A673 (cell line): Measurements from ENCODE around the gene MXRA7. TPM values are rescaled to one million over a fixed set of nuclear protein-coding genes. Genes with fewer than 3 reads are reported as not detected.
"Not testable (repeated sequence)": the region's sequence is repeated elsewhere in the genome, so short reads cannot be mapped to it uniquely, and the experiment has no call there.

Experiments
- BruUV-seq: library from RNA; stranded (reverse); fragments of 400-500 nt; replicated peaks from 2 replicates; lab custom pipeline; 2021; lab: Mats Ljungman, UMichigan
- CTCF ChIA-PET: fragments of 300-600 bp; sonication (Branson Sonifier 250); formaldehyde crosslinking; loops from one replicate; lab custom pipeline; 2022; ENCODE audit warnings: antibody characterized with exemption; lab: Charles Lee
- POLR2A ChIA-PET: fragments of 300-600 bp; sonication (Branson Sonifier 250); formaldehyde crosslinking; loops from one replicate; lab custom pipeline; 2022; ENCODE audit warnings: antibody characterized with exemption; ENCODE audit not compliant: low non-redundant PET; lab: Charles Lee
- DNase-seq: peaks from one replicate; pipeline ENCODE4 v3.0.0-alpha.2; 2015; ENCODE audit warnings: low spot score
- H3K27ac ChIP-seq: fragments of 200-600 bp; sonication (generic); 2 replicates; pipeline ENCODE4 v1.5.1; 2016; ENCODE audit warnings: mixed run types, low read depth, mild to moderate bottlenecking, mixed read lengths, antibody characterized with exemption, low read length; ENCODE audit not compliant: poor library complexity, severe bottlenecking
- H3K27me3 ChIP-seq: fragments of 200-600 bp; sonication (generic); replicated peaks from 2 replicates; pipeline ENCODE4 v1.6.1; 2017; ENCODE audit warnings: mixed run types, low read depth, mild to moderate bottlenecking, mixed read lengths, antibody characterized with exemption, low read length; ENCODE audit not compliant: insufficient read depth, poor library complexity
- H3K36me3 ChIP-seq: fragments of 200-600 bp; sonication (generic); 2 replicates; pipeline ENCODE4 v1.6.1; 2016; ENCODE audit warnings: mixed run types, mild to moderate bottlenecking, mixed read lengths, antibody characterized with exemption, low read length; ENCODE audit not compliant: insufficient read depth, poor library complexity, severe bottlenecking
- H3K4me1 ChIP-seq: fragments of 200-600 bp; sonication (generic); 2 replicates; pipeline ENCODE4 v1.6.1; 2017; ENCODE audit warnings: mixed run types, mild to moderate bottlenecking, mixed read lengths, antibody characterized with exemption, low read length; ENCODE audit not compliant: insufficient read depth, poor library complexity, severe bottlenecking
- H3K4me3 ChIP-seq: fragments of 200-600 bp; sonication (generic); 2 replicates; pipeline ENCODE4 v1.5.1; 2016; ENCODE audit warnings: low read depth, mixed run types, mild to moderate bottlenecking, mixed read lengths, low read length; ENCODE audit not compliant: poor library complexity, severe bottlenecking
- H3K9me3 ChIP-seq: fragments of 200-600 bp; sonication (generic); 2 replicates; pipeline ENCODE4 v1.6.1; 2016; ENCODE audit warnings: mixed run types, low read depth, mild to moderate bottlenecking, mixed read lengths, antibody characterized with exemption, low read length; ENCODE audit not compliant: poor library complexity, severe bottlenecking
- EZH2 ChIP-seq: fragments of 200-600 bp; sonication (generic); IDR thresholded peaks from 2 replicates; pipeline ENCODE4 v1.6.1; 2017; ENCODE audit warnings: borderline replicate concordance, low read depth, mild to moderate bottlenecking, mixed read lengths, antibody characterized with exemption, low read length; ENCODE audit not compliant: poor library complexity, severe bottlenecking
- intact Hi-C: fragments of 100-400 bp; cut with micrococcal nuclease; formaldehyde crosslinking; loops from one replicate; pipeline ENCODE4 v1.10.0; 2022; ENCODE audit not compliant: unreplicated experiment
- total RNA-seq: library from RNA; stranded (reverse); gene quantifications from 2 replicates; pipeline ENCODE4 v1.2.3, GENCODE V29; 2021
- TF ChIP-seq, protein P1 (sequence below): fragments of 300-800, 200-600 bp; sonication (generic); conservative IDR thresholded peaks from 2 replicates; pipeline ENCODE4 v1.5.1; 2017; ENCODE audit warnings: low read depth, mild to moderate bottlenecking, antibody characterized with exemption, low read length, moderate library complexity, mixed read lengths

The MXRA7 gene
- total RNA-seq, 1 experiment from 2014 or later: 61.5 TPM

GRCh38 chr17:76734080-76734840 is 23.5 kb upstream of the MXRA7 start:
- POLR2A ChIA-PET: no interaction called here
- peaks cover 65% of the 10 kb centered on the region for H3K36me3 ChIP-seq
- intact Hi-C loops: no loop called here
- CTCF ChIA-PET: no interaction called here
- no peak for TF ChIP-seq EZH2
- TF ChIP-seq, protein P1, sequence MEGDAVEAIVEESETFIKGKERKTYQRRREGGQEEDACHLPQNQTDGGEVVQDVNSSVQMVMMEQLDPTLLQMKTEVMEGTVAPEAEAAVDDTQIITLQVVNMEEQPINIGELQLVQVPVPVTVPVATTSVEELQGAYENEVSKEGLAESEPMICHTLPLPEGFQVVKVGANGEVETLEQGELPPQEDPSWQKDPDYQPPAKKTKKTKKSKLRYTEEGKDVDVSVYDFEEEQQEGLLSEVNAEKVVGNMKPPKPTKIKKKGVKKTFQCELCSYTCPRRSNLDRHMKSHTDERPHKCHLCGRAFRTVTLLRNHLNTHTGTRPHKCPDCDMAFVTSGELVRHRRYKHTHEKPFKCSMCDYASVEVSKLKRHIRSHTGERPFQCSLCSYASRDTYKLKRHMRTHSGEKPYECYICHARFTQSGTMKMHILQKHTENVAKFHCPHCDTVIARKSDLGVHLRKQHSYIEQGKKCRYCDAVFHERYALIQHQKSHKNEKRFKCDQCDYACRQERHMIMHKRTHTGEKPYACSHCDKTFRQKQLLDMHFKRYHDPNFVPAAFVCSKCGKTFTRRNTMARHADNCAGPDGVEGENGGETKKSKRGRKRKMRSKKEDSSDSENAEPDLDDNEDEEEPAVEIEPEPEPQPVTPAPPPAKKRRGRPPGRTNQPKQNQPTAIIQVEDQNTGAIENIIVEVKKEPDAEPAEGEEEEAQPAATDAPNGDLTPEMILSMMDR: no peak
- no TSS peak for BruUV-seq
- peaks cover 12% of the 10 kb centered on the region for H3K4me1 ChIP-seq
- peak overlapping the region; percentile 98 for H3K27ac ChIP-seq
- DNase-seq: peak; percentile 39
- peak overlapping the region; percentile 77 for H3K4me3 ChIP-seq
- H3K9me3 ChIP-seq: no peaks in the 10 kb centered on the region
- no peaks in the 10 kb centered on the region for H3K27me3 ChIP-seq

DNA sequence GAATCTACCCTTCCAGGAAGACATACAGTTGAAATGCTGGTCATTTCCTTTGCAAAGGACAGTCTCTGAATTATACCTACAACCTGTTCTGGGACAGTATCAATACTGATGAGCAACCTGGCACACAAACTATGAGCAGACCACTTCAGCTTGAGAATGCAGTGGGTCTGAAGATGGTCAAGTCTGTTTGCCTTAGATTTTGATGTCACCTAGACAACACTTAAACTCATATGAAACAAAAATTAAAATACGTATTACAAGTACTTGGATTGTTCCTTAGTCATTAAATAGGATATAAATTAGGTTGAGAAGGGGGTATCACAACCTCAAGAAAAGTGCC is 22.8 kb upstream of the MXRA7 start:
- Histone ChIP-seq H3K27me3 (no peaks in the 10 kb centered on the region), H3K4me3 (peak overlapping the region; percentile 77), H3K27ac (peak overlapping the region; percentile 98), H3K9me3 (no peaks in the 10 kb centered on the region), H3K4me1 (peaks cover 12% of the 10 kb centered on the region), H3K36me3 (peaks cover 65% of the 10 kb centered on the region)
- no peak for TF ChIP-seq EZH2
- TF ChIP-seq, protein P1: no peak
- no TSS peak for BruUV-seq
- intact Hi-C loops: no loop called here
- POLR2A ChIA-PET: no interaction called here
- DNase-seq: no peak
- CTCF ChIA-PET: no interaction called here

DNA sequence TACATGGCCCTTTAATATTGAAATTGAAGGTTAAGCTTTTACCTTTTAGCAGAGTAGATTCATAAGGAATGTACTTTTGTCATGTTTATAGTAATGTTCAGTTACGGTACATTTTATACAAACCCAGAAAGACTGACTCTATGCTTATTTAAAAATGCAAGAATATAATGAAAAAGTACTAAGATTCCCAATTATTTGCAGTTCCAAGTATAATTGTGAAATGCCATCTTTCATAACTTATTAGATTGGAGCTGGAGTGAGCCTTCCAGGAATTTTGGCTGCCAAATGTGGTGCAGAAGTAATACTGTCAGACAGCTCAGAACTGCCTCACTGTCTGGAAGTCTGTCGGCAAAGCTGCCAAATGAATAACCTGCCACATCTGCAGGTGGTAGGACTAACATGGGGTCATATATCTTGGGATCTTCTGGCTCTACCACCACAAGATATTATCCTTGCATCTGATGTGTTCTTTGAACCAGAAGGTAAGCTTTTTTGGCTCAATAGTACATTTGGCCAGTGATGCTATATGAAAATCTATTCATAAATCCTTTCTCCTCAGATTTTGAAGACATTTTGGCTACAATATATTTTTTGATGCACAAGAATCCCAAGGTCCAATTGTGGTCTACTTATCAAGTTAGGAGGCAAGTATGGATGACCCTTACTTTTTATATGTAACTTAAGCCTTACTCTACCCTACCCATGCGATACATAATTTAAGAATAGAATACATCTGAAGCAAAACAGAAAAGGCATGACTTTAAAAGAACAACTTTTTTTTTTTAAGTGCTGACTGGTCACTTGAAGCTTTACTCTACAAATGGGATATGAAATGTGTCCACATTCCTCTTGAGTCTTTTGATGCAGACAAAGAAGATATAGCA is 22.2 kb upstream of the MXRA7 start:
- H3K27ac ChIP-seq: peak overlapping the region; percentile 98
- intact Hi-C loops: no loop called here
- CTCF ChIA-PET: no interaction called here

DNA sequence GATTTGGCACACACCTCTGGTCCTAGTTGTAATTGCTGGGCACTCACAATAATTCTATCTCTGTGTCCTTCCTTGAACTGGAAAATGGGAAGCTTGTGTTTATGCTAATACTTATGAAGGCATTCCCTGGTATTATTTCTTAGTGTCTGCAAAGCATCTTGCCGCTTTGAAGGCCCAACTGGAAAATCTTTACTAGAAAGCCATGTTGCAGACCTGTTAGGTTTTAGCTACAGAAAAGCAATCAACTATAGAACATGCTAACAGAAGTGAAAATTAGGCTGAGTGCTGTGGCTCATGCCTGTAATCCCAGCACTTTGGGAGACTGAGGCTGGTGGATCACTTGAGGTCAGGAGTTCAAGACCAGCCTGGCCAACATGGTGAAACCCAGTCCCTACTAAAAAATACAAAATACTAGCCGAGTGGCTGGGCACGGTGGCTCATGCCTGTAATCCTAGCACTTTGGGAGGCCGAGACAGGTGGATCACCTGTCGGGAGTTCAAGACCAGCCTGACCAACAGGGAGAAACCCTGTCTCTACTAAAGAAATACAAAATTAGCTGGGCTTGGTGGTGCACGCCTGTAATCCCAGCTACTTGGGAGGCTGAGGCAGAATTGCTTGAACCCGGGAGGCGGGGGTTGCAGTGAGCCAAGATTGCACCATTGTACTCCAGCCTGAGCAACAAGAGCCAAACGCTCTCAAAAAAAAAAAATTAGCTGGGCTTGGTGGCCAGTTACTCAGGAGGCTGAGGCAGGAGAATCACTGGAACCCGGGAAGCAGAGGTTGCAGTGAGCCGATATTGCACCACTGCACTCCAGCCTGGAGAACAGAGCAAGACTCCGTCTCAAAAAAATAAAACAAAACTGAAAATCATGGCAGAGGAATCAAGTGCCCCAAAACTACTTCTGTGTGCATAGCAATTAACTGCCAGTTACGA is 21.3 kb upstream of the MXRA7 start:
- DNase-seq, H3K9me3 ChIP-seq, intact Hi-C loops, H3K27me3 ChIP-seq, BruUV-seq, CTCF ChIA-PET: not testable (repeated sequence)
- H3K27ac ChIP-seq: peak overlapping the region; percentile 39
- POLR2A ChIA-PET: interaction anchor here (0.6 kb wide), 2 partner anchors 237 to 911 kb away, joined by 4 to 5 read pairs; no protein-coding TSS in a partner anchor
- peaks cover 65% of the 10 kb centered on the region for H3K36me3 ChIP-seq
- peaks cover 22% of the 10 kb centered on the region for H3K4me1 ChIP-seq
- H3K4me3 ChIP-seq: peak overlapping the region; percentile 77

More for the DNA sequence above, 22.2 kb upstream of the MXRA7 start:
- DNase-seq: no peak
- TF ChIP-seq EZH2: no peak
- TF ChIP-seq, protein P1: no peak
- Histone ChIP-seq H3K4me1 (peaks cover 15% of the 10 kb centered on the region), H3K36me3 (peaks cover 65% of the 10 kb centered on the region), H3K9me3 (no peaks in the 10 kb centered on the region), H3K4me3 (peak overlapping the region; percentile 77), H3K27me3 (no peaks in the 10 kb centered on the region)
- no TSS peak for BruUV-seq
- POLR2A ChIA-PET: interaction anchor here (0.6 kb wide), 2 partner anchors 237 to 912 kb away, joined by 4 to 5 read pairs; no protein-coding TSS in a partner anchor
